ENCODE data around the gene FRMD6. TPM values are rescaled to one million over a fixed set of nuclear protein-coding genes. Genes with fewer than 3 reads are reported as not detected.

Gene FRMD6
- 90.9 and 103 TPM in 2 replicates for total RNA-seq

GRCh38 chr14:51651388-51652167 lies at the start of gene FRMD6:
Gene FRMD6, plus strand, starts transcription at chr14:51651910. Its CDS starts 37,927 bp downstream, at chr14:51689837.

Other genes starting within 250 kb of the FRMD6 start
- gene GNG2, start 208.7 kb downstream of the FRMD6 start, total RNA-seq: 0.15 and 0.65 TPM in 2 replicates

Measured in epithelial cell of umbilical artery (primary cell).